ENCODE results near the gene NR6A1. TPM values are rescaled to one million over a fixed set of nuclear protein-coding genes. Genes with fewer than 3 reads are reported as not detected.

NR6A1 gene
- total RNA-seq, 1 donor from 2014 or later = 60.7 TPM

GRCh38 chr9:124808246-124808956, 37.3 kb upstream of the NR6A1 start:
- Mint-ChIP-seq H3K27ac (ENCODE audit: unreplicated experiment) (no peak overlapping the region), H3K36me3 (ENCODE audit: low read depth) (no peaks in the 10 kb centered on the region), H3K9me3 (no peaks in the 10 kb centered on the region), H3K4me1 (peaks cover 28% of the 10 kb centered on the region), H3K27me3 (ENCODE audit: low read depth) (no peaks in the 10 kb centered on the region), H3K4me3 (no peak overlapping the region)
- DNase-seq (ENCODE audit: low read depth, low spot score) = no peak
- no peak for TF ChIP-seq CTCF (conservative IDR thresholded peaks at IDR 0.05)

DNA sequence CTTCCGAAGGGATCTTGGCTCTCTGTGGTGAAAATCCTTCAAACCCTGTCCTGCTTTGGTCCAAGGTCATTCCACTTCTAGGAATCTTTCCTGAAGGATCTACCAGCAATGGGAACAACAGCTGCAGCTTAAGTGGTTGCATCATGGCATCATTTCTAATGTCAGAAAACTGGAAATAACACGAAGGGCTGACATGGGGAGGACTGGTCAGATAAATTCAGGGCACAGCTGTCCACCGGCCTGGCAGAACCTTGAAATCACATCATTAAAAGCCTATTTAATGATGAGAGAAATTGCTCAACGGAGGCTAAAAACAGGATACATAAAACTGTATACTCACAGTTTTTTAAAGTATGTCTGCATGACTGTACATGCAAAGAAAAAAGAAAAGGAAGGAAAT, 34.1 kb upstream of the NR6A1 start:
- TF ChIP-seq CTCF (conservative IDR thresholded peaks at IDR 0.05) = no peak
- H3K4me3 Mint-ChIP-seq = no peak overlapping the region
- H3K27ac Mint-ChIP-seq (ENCODE audit: unreplicated experiment) = no peak overlapping the region
- H3K36me3 Mint-ChIP-seq (ENCODE audit: low read depth) = no peaks in the 10 kb centered on the region
- DNase-seq (ENCODE audit: low read depth, low spot score) = no peak
- no peaks in the 10 kb centered on the region for H3K27me3 Mint-ChIP-seq (ENCODE audit: low read depth)
- peaks cover 8% of the 10 kb centered on the region for H3K4me1 Mint-ChIP-seq
- H3K9me3 Mint-ChIP-seq = no peaks in the 10 kb centered on the region

- Mint-ChIP-seq H3K36me3 (ENCODE audit: low read depth) (no peaks in the 10 kb centered on the region), H3K9me3 (no peaks in the 10 kb centered on the region), H3K27ac (ENCODE audit: unreplicated experiment) (no peak overlapping the region), H3K4me3 (no peak overlapping the region), H3K27me3 (ENCODE audit: low read depth) (no peaks in the 10 kb centered on the region), H3K4me1 (peaks cover 5% of the 10 kb centered on the region)
- TF ChIP-seq CTCF (conservative IDR thresholded peaks at IDR 0.05) = no peak
- no peak for DNase-seq (ENCODE audit: low read depth, low spot score)
Observed at GRCh38 chr9:124803911-124804310, 32.8 kb upstream of the NR6A1 start.

DNA sequence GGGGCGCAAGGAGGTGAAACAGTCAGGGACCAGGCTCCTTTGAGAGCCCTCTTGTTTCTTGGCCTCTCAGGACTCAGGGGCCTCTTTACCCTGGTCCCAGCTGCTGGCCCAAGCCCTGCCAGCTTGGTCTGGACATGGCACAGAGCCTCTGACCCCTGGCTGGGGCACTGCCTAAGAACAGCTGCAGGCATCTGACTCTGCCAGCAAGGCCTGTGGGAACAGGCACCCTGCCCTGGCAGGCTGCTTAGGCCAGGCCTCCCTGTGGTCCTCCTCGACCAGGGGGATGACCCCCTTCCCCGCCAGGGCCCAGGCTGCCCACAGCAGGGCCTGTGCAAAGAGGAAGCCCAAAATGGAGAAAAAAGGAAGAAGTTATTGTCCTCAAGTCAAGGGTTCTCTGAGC, 31.3 kb upstream of the NR6A1 start:
- no peak for DNase-seq (ENCODE audit: low read depth, low spot score)
- Mint-ChIP-seq H3K4me1 (no peaks in the 10 kb centered on the region), H3K36me3 (ENCODE audit: low read depth) (no peaks in the 10 kb centered on the region), H3K27ac (ENCODE audit: unreplicated experiment) (no peak overlapping the region), H3K27me3 (ENCODE audit: low read depth) (no peaks in the 10 kb centered on the region), H3K9me3 (no peaks in the 10 kb centered on the region), H3K4me3 (no peak overlapping the region)
- no peak for TF ChIP-seq CTCF (conservative IDR thresholded peaks at IDR 0.05)

GRCh38 chr9:124801356-124801755, 30.2 kb upstream of the NR6A1 start:
- Mint-ChIP-seq H3K27ac (ENCODE audit: unreplicated experiment) (no peak overlapping the region), H3K4me1 (no peaks in the 10 kb centered on the region), H3K36me3 (ENCODE audit: low read depth) (no peaks in the 10 kb centered on the region), H3K9me3 (no peaks in the 10 kb centered on the region), H3K4me3 (no peak overlapping the region), H3K27me3 (ENCODE audit: low read depth) (no peaks in the 10 kb centered on the region)
- no peak for DNase-seq (ENCODE audit: low read depth, low spot score)
- TF ChIP-seq CTCF (conservative IDR thresholded peaks at IDR 0.05) = no peak
